SK-N-MC (cell line): ENCODE measurements around the gene FOXJ1.

Experiments
- DNase-seq: peaks from one replicate; pipeline ENCODE4 v3.0.0-alpha.2; 2011; ENCODE audit warnings: low read depth, low spot score
- H3K27ac ChIP-seq: fragments of 200-600 bp; sonication (generic); 2 replicates; pipeline ENCODE4 v1.5.1; 2016; ENCODE audit warnings: mixed run types
- H3K36me3 ChIP-seq: fragments of 200-600 bp; sonication (generic); 2 replicates; pipeline ENCODE4 v1.6.1; 2017; ENCODE audit warnings: antibody characterized with exemption, low read length, mixed read lengths; ENCODE audit not compliant: insufficient read depth
- H3K4me3 ChIP-seq: fragments of 200-600 bp; sonication (generic); 2 replicates; pipeline ENCODE4 v1.5.1; 2016
- H3K9ac ChIP-seq: fragments of 200-600 bp; sonication (generic); 2 replicates; pipeline ENCODE4 v1.8.0; 2017; ENCODE audit warnings: mixed run types, mixed read lengths; ENCODE audit not compliant: insufficient read length
- H3K9me3 ChIP-seq: fragments of 200-600 bp; sonication (generic); 2 replicates; pipeline ENCODE4 v1.6.1; 2017; ENCODE audit warnings: low read depth, mild to moderate bottlenecking, antibody characterized with exemption, low read length, moderate library complexity, mixed read lengths
- EZH2 ChIP-seq: fragments of 200-600 bp; sonication (generic); IDR thresholded peaks from one replicate; pipeline ENCODE4 v1.6.1; 2017; ENCODE audit warnings: antibody characterized with exemption
- FOXP2 ChIP-seq: optimal IDR thresholded peaks from 2 replicates; pipeline ENCODE3; 2011; ENCODE audit warnings: mild to moderate bottlenecking, moderate library complexity; ENCODE audit not compliant: insufficient read depth; ENCODE audit errors: extremely low read length, control extremely low read depth
- POLR2AphosphoS5 ChIP-seq: IDR thresholded peaks from 2 replicates; pipeline ENCODE4 v1.6.1; 2012; ENCODE audit warnings: mild to moderate bottlenecking, low read depth, low read length, borderline replicate concordance

FOXJ1 gene

GRCh38 chr17:76136276-76137000, 4.6 kb downstream of the FOXJ1 start:
- no peak for DNase-seq
- Histone ChIP-seq H3K4me3 (no peak overlapping the region), H3K9ac (no peak overlapping the region), H3K9me3 (no peaks in the 10 kb centered on the region), H3K36me3 (no peaks in the 10 kb centered on the region), H3K27ac (no peak overlapping the region)
- TF ChIP-seq POLR2AphosphoS5 (no peak), EZH2 (no peak), FOXP2 (no peak)

GRCh38 chr17:76135810-76136188, 5.2 kb downstream of the FOXJ1 start:
- no peak for DNase-seq
- TF ChIP-seq FOXP2 (no peak), EZH2 (no peak), POLR2AphosphoS5 (no peak)
- H3K4me3 ChIP-seq, result no peak overlapping the region
- no peak overlapping the region for H3K9ac ChIP-seq
- H3K36me3 ChIP-seq, result no peaks in the 10 kb centered on the region
- H3K9me3 ChIP-seq, result no peaks in the 10 kb centered on the region
- no peak overlapping the region for H3K27ac ChIP-seq

- Histone ChIP-seq H3K9ac (no peak overlapping the region), H3K36me3 (no peaks in the 10 kb centered on the region), H3K27ac (no peak overlapping the region), H3K9me3 (no peaks in the 10 kb centered on the region), H3K4me3 (no peak overlapping the region)
- no peak for DNase-seq
- TF ChIP-seq FOXP2 (no peak), POLR2AphosphoS5 (no peak), EZH2 (no peak)
Observed at GRCh38 chr17:76134911-76135809, 5.9 kb downstream of the FOXJ1 start.

- Histone ChIP-seq H3K4me3 (no peak overlapping the region), H3K27ac (no peak overlapping the region), H3K9ac (no peak overlapping the region), H3K9me3 (no peaks in the 10 kb centered on the region), H3K36me3 (no peaks in the 10 kb centered on the region)
- TF ChIP-seq FOXP2, result no peak
- TF ChIP-seq POLR2AphosphoS5, result no peak
- no peak for TF ChIP-seq EZH2
- DNase-seq, result no peak
Observed at GRCh38 chr17:76132574-76133338, 8.3 kb downstream of the FOXJ1 start.

GRCh38 chr17:76131692-76132573, 9.1 kb downstream of the FOXJ1 start:
- no peaks in the 10 kb centered on the region for H3K36me3 ChIP-seq
- no peak for DNase-seq
- H3K4me3 ChIP-seq, result no peak overlapping the region
- no peak overlapping the region for H3K9ac ChIP-seq
- no peaks in the 10 kb centered on the region for H3K9me3 ChIP-seq
- no peak for TF ChIP-seq FOXP2
- H3K27ac ChIP-seq, result no peak overlapping the region

GRCh38 chr17:76131051-76131691, 9.9 kb downstream of the FOXJ1 start:
- TF ChIP-seq POLR2AphosphoS5 (no peak), FOXP2 (no peak), EZH2 (no peak)
- no peak for DNase-seq
- Histone ChIP-seq H3K9ac (no peak overlapping the region), H3K9me3 (no peaks in the 10 kb centered on the region), H3K4me3 (no peak overlapping the region), H3K36me3 (no peaks in the 10 kb centered on the region), H3K27ac (no peak overlapping the region)

- Histone ChIP-seq H3K9me3 (no peaks in the 10 kb centered on the region), H3K4me3 (no peak overlapping the region), H3K9ac (no peak overlapping the region), H3K27ac (no peak overlapping the region), H3K36me3 (no peaks in the 10 kb centered on the region)
- TF ChIP-seq EZH2, result no peak
- TF ChIP-seq FOXP2, result no peak
- no peak for TF ChIP-seq POLR2AphosphoS5
- no peak for DNase-seq
Observed at GRCh38 chr17:76130473-76130872, 10.6 kb downstream of the FOXJ1 start.
